ENCODE results near the gene ITGA8. TPM values are rescaled to one million over a fixed set of nuclear protein-coding genes. Genes with fewer than 3 reads are reported as not detected.

The ITGA8 gene
- total and polyA plus RNA-seq, 7 donors = 0.47 to 5.0 (median 1.4) TPM

- 35 to 48% (median 37%) methylated on average over 3 of the region's 3 CpGs for WGBS, 3 donors
- H3K27ac ChIP-seq = no peak overlapping the region
- intact Hi-C loops (cut with DNase I) = no loop called here
Observed at GRCh38 chr10:15748126-15748525, 28.4 kb upstream of the ITGA8 start.

GRCh38 chr10:15747632-15748031 lies 27.9 kb upstream of the ITGA8 start:
- no peak for ATAC-seq
- Histone ChIP-seq H3K36me3 (ENCODE audit: insufficient read depth in 1 of 2, low read depth in 1 of 2) (no peaks in the 10 kb centered on the region), H3K9me3 (no peaks in the 10 kb centered on the region), H3K27me3 (ENCODE audit: insufficient read depth in 3 of 3, low read length in 2 of 3) (no peaks in the 10 kb centered on the region), H3K4me1 (no peaks in the 10 kb centered on the region), H3K4me3 (no peak overlapping the region), H3K27ac (no peak overlapping the region)
- no peak for DNase-seq
- TF ChIP-seq CTCF (IDR thresholded peaks at IDR 0.05) = no peak
- WGBS, 3 donors = 63 to 66% (median 66%) methylated on average over 3 of the region's 3 CpGs
- intact Hi-C loops (cut with DNase I) = no loop called here

More at GRCh38 chr10:15748126-15748525, 28.4 kb upstream of the ITGA8 start:
- H3K4me3 ChIP-seq = no peak overlapping the region
- DNase-seq (no peak), ATAC-seq (no peak)
- no peaks in the 10 kb centered on the region for H3K27me3 ChIP-seq (ENCODE audit: insufficient read depth in 3 of 3, low read length in 2 of 3)
- no peaks in the 10 kb centered on the region for H3K4me1 ChIP-seq
- no peaks in the 10 kb centered on the region for H3K36me3 ChIP-seq (ENCODE audit: insufficient read depth in 1 of 2, low read depth in 1 of 2)
- H3K9me3 ChIP-seq = no peaks in the 10 kb centered on the region
- TF ChIP-seq CTCF (IDR thresholded peaks at IDR 0.05) = no peak

DNA sequence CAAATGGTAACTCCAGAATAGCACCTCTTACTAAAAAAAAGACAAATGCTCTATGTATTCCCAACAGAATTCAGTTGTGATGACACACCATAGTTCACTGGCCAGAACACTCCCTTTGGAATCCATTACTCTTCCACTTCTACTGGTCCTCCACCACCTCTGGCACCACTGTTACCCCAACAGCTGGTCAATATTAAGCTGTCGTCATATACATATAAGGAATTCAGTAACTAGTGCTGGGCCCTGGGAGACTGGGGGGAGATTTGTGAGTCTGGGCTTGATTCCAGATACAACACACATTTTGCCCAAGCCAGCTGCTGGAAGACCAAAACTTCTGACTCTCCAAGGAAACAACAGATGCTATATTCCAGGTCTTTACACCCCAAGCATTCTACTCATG lies 26.0 kb upstream of the ITGA8 start:
- Histone ChIP-seq H3K27me3 (ENCODE audit: insufficient read depth in 3 of 3, low read length in 2 of 3) (no peaks in the 10 kb centered on the region), H3K36me3 (ENCODE audit: insufficient read depth in 1 of 2, low read depth in 1 of 2) (no peaks in the 10 kb centered on the region), H3K4me3 (no peak overlapping the region), H3K4me1 (no peaks in the 10 kb centered on the region), H3K9me3 (no peaks in the 10 kb centered on the region), H3K27ac (no peak overlapping the region)
- DNase-seq = no peak
- TF ChIP-seq CTCF (IDR thresholded peaks at IDR 0.05) = no peak
- intact Hi-C loops (cut with DNase I) = no loop called here
- WGBS, 3 donors = 40 to 67% (median 43%) methylated on average over 1 of the region's 1 CpG
- ATAC-seq = no peak

DNA sequence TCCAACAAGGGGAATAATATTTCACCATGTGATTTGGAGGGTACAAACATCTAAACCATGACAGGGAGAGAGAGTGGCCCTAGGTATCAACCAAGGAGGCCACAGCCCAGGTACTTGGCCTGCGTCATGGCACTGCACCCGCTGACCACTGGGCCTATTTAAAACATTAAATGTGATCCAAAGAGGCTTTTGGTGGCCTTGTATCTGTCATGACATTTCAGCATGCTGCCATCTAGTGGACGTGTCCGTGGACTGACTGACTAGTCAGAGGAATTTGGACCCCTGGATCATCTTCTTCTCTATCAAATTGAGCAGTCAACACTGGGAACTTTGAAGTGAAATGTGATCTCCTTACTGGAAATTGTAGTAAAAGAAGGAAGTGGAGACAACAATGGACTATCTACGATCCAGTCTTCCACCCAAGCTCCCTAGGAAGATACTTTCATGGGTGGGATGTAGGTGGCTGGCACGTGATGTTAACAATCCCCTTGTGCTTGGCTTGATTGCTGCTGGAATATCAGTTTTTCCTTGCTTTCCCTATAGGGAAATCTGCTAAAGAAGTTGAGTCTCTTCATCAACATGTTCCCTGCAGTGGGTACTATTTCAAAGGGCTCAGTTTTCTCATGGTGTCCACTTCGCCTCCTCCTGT lies 24.6 kb upstream of the ITGA8 start:
- ATAC-seq = no peak
- DNase-seq = no peak
- Histone ChIP-seq H3K4me1 (no peaks in the 10 kb centered on the region), H3K4me3 (no peak overlapping the region), H3K27me3 (ENCODE audit: insufficient read depth in 3 of 3, low read length in 2 of 3) (no peaks in the 10 kb centered on the region), H3K36me3 (ENCODE audit: insufficient read depth in 1 of 2, low read depth in 1 of 2) (no peaks in the 10 kb centered on the region), H3K9me3 (no peaks in the 10 kb centered on the region), H3K27ac (no peak overlapping the region)
- TF ChIP-seq CTCF (IDR thresholded peaks at IDR 0.05) = no peak
- 48 to 50% (median 49%) methylated on average over 7 of the region's 7 CpGs for WGBS, 3 donors
- intact Hi-C loops (cut with DNase I) = no loop called here

DNA sequence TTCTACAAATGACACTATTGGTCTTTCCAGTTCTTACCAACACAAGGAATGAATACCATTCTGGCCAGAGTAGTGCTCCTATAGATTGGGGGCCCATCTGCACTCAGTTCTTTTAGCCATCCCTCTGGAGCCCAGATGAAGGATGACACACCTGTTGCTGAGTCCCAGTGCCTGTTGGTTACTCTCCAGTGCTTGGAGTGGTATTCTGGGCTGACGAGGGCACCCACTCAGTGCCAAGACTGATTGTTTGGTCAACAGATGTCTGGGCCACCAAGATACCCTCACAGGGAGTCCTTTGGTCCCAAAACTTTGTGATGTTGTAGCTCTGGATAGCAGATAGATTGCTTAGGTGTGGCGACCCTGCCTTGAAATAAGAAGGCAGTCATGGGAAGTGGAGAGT lies 23.7 kb upstream of the ITGA8 start:
- no peak for TF ChIP-seq CTCF (IDR thresholded peaks at IDR 0.05)
- intact Hi-C loops (cut with DNase I) = no loop called here
- Histone ChIP-seq H3K27ac (no peak overlapping the region), H3K9me3 (no peaks in the 10 kb centered on the region), H3K4me3 (no peak overlapping the region), H3K27me3 (ENCODE audit: insufficient read depth in 3 of 3, low read length in 2 of 3) (no peaks in the 10 kb centered on the region), H3K36me3 (ENCODE audit: insufficient read depth in 1 of 2, low read depth in 1 of 2) (no peaks in the 10 kb centered on the region), H3K4me1 (no peaks in the 10 kb centered on the region)
- 62 to 70% (median 64%) methylated on average over 2 of the region's 2 CpGs for WGBS, 3 donors
- ATAC-seq = no peak
- DNase-seq = no peak
